ENCODE measurements around the gene USP34.

USP34 gene

DNA sequence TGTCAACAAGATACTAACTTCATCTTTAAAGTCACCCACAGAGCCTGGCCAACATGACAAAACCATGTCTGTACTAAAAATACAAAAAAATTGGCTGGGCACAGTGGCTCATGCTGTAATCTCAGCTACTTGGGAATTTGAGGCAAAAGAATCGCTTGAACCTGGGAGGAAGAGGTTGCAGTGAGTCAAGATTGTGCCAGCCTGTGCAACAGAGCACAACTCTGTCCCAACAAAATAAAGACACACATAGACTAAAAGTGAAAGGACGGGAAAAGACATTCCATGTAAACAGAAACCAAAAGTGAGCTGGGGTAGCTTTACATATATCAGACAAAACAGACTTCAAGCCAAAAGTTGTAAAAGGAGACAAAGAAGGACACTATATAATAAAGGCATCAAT, 34.8 kb downstream of the USP34 start:
- peaks cover 4% of the 10 kb centered on the region for H3K4me1 ChIP-seq
- H3K4me3 ChIP-seq (ENCODE audit: low read depth, low read length), result no peak overlapping the region
- TF ChIP-seq, protein P1, sequence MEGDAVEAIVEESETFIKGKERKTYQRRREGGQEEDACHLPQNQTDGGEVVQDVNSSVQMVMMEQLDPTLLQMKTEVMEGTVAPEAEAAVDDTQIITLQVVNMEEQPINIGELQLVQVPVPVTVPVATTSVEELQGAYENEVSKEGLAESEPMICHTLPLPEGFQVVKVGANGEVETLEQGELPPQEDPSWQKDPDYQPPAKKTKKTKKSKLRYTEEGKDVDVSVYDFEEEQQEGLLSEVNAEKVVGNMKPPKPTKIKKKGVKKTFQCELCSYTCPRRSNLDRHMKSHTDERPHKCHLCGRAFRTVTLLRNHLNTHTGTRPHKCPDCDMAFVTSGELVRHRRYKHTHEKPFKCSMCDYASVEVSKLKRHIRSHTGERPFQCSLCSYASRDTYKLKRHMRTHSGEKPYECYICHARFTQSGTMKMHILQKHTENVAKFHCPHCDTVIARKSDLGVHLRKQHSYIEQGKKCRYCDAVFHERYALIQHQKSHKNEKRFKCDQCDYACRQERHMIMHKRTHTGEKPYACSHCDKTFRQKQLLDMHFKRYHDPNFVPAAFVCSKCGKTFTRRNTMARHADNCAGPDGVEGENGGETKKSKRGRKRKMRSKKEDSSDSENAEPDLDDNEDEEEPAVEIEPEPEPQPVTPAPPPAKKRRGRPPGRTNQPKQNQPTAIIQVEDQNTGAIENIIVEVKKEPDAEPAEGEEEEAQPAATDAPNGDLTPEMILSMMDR (IDR thresholded peaks at IDR 0.05), result no peak
- no peaks in the 10 kb centered on the region for H3K27me3 ChIP-seq (ENCODE audit: control insufficient read depth, insufficient read depth, low read length)
- H3K27ac ChIP-seq, result no peak overlapping the region
- no peaks in the 10 kb centered on the region for H3K36me3 ChIP-seq (ENCODE audit: control insufficient read depth, insufficient read depth, low read length)
- H2AFZ ChIP-seq, result no peak overlapping the region
- H3K9me3 ChIP-seq (ENCODE audit: control insufficient read depth, low read length), result no peaks in the 10 kb centered on the region
- no peak overlapping the region for H3K4me2 ChIP-seq (ENCODE audit: low read length)
- no peak overlapping the region for H3K9ac ChIP-seq
- peaks cover 85% of the 10 kb centered on the region for H3K79me2 ChIP-seq

DNA sequence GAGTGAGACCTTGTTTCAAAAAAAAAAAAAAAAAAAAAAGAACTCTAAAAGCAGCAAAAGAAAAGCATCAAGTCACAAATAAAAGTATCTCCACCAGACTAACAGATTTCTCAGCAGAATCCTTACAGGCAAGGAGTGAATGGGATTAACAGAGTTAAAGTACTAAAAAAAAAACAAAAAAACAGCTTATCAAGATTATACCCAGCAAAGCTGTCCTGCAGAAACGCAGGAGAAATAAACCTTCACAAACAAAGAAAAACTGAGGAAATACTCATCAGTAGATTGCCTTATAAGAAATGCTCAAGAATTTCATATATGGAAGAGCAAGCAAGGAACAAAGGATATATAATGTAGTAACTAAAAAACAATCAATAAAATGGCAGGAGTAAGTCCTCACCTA, 35.6 kb downstream of the USP34 start:
- Histone ChIP-seq H3K4me1 (peaks cover 4% of the 10 kb centered on the region), H3K4me2 (ENCODE audit: low read length) (no peak overlapping the region), H3K79me2 (peaks cover 87% of the 10 kb centered on the region), H3K27ac (no peak overlapping the region), H3K27me3 (ENCODE audit: control insufficient read depth, insufficient read depth, low read length) (no peaks in the 10 kb centered on the region), H3K9me3 (ENCODE audit: control insufficient read depth, low read length) (no peaks in the 10 kb centered on the region), H3K36me3 (ENCODE audit: control insufficient read depth, insufficient read depth, low read length) (no peaks in the 10 kb centered on the region), H3K4me3 (ENCODE audit: low read depth, low read length) (no peak overlapping the region), H3K9ac (no peak overlapping the region), H2AFZ (no peak overlapping the region)
- TF ChIP-seq, protein P1 (IDR thresholded peaks at IDR 0.05), result no peak

DNA sequence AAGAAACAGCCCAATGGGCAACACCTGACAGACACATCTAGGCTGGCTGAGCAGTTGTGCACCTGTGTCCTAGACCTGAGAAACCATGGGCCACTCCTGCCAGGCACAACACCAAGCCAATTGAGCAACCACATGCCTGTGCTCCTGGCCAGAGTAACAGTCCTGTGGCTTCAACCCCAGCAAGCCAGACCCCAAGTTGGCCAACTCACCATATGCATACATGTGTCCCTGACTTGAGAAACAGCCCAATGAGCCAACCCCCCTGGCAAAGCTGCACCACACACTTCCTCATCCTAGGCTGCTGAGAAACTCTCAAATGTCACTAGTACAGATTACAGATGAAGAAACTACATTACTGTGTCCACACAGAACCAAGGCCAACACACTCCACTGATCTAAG, 36.6 kb downstream of the USP34 start:
- Histone ChIP-seq H3K27me3 (ENCODE audit: control insufficient read depth, insufficient read depth, low read length) (no peaks in the 10 kb centered on the region), H2AFZ (no peak overlapping the region), H3K4me2 (ENCODE audit: low read length) (no peak overlapping the region), H3K9me3 (ENCODE audit: control insufficient read depth, low read length) (no peaks in the 10 kb centered on the region), H3K79me2 (peaks cover 78% of the 10 kb centered on the region), H3K4me3 (ENCODE audit: low read depth, low read length) (no peak overlapping the region), H3K9ac (no peak overlapping the region), H3K36me3 (ENCODE audit: control insufficient read depth, insufficient read depth, low read length) (no peaks in the 10 kb centered on the region), H3K27ac (no peak overlapping the region), H3K4me1 (peaks cover 1% of the 10 kb centered on the region)
- TF ChIP-seq, protein P1 (IDR thresholded peaks at IDR 0.05), result no peak

DNA sequence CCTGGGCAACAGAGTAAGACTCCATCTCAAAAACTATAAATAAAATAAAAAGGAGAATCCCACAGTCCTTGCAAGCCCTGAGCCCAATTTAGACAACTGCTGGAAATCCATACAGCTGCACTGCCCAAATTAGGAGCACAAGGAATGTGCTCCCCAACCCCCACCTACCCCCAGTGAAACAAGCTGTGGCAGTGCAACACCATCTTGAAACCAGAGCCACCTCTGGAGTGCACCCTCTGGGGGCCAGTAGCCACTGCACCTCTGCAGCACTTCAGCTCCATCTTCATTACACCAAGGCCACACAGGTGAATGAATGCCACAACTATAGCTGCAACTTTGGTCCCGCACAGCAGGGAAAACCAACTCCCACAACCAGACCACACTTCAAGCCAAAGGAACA, 37.3 kb downstream of the USP34 start:
- H3K9ac ChIP-seq, result no peak overlapping the region
- no peak overlapping the region for H2AFZ ChIP-seq
- H3K79me2 ChIP-seq, result peaks cover 77% of the 10 kb centered on the region
- no peak overlapping the region for H3K4me3 ChIP-seq (ENCODE audit: low read depth, low read length)
- no peaks in the 10 kb centered on the region for H3K36me3 ChIP-seq (ENCODE audit: control insufficient read depth, insufficient read depth, low read length)
- no peaks in the 10 kb centered on the region for H3K27me3 ChIP-seq (ENCODE audit: control insufficient read depth, insufficient read depth, low read length)
- no peaks in the 10 kb centered on the region for H3K9me3 ChIP-seq (ENCODE audit: control insufficient read depth, low read length)
- H3K27ac ChIP-seq, result no peak overlapping the region
- TF ChIP-seq, protein P1 (IDR thresholded peaks at IDR 0.05), result no peak
- no peak overlapping the region for H3K4me2 ChIP-seq (ENCODE audit: low read length)
- H3K4me1 ChIP-seq, result no peaks in the 10 kb centered on the region

DNA sequence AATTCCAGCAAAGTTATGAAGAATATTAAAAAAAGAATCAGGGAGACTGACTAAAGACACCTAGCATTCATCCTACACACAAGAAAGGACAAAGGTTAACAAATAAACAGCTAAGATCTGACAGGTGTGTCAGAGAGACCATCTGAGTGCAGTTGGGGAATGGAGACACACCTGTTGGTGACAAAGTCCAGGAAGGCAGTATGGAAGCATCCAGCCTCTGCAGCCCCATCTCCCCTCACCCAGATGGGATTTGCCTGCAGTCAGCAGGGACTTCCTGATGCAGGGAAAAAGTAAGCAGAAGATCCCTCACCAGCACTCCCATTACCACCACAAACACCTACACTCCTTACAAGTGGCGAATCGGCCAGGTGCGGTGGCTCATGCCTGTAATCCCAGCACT, 37.9 kb downstream of the USP34 start:
- TF ChIP-seq, protein P1 (IDR thresholded peaks at IDR 0.05), result no peak
- Histone ChIP-seq H3K9me3 (ENCODE audit: control insufficient read depth, low read length) (no peaks in the 10 kb centered on the region), H3K79me2 (peaks cover 76% of the 10 kb centered on the region), H2AFZ (no peak overlapping the region), H3K27ac (no peak overlapping the region), H3K4me1 (no peaks in the 10 kb centered on the region), H3K4me2 (ENCODE audit: low read length) (no peak overlapping the region), H3K27me3 (ENCODE audit: control insufficient read depth, insufficient read depth, low read length) (no peaks in the 10 kb centered on the region), H3K4me3 (ENCODE audit: low read depth, low read length) (no peak overlapping the region), H3K9ac (no peak overlapping the region), H3K36me3 (ENCODE audit: control insufficient read depth, insufficient read depth, low read length) (no peaks in the 10 kb centered on the region)

Data from parathyroid adenoma (tissue), 2 donors.